OCI-LY3 (cell line): Measurements from ENCODE around the gene MFAP2.

Source experiments
- CTCF ChIP-seq: fragments of 200-600, 300-600 bp; sonication (generic); IDR thresholded peaks from 2 replicates; pipeline ENCODE4 v1.5.1; 2014; ENCODE audit warnings: antibody characterized with exemption, low read length, low read depth
- EZH2phosphoT487 ChIP-seq: fragments of 200-600 bp; shearing (Covaris generic); IDR thresholded peaks from 2 replicates; pipeline ENCODE4 v1.6.1; 2018; ENCODE audit warnings: antibody characterized with exemption, mixed run types, low read depth

DNA sequence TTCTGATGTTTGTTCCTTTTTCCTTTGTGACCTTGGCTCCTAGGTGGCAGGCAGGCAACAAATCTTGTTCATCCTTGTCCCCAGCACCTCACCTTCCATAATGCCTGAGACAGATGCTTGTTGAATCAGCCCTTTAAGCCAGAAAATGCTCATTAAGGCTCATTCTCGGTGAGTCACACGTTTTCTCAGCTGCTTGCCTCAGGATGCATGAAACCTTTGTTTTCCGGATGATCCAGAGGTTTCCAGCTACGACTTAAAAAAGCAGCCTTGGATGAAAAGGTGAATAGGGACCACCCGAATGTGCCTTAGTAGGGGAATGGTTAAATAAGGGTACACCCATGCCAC lies 35.9 kb upstream of the MFAP2 start:
- TF ChIP-seq CTCF (no peak), EZH2phosphoT487 (no peak)
